Activated CD8-positive, alpha-beta T cell treated with anti-CD3 and anti-CD28 coated beads for 36 hours (primary cell): ENCODE measurements around the gene P2RX4. TPM values are rescaled to one million over a fixed set of nuclear protein-coding genes. Genes with fewer than 3 reads are reported as not detected.
"Not testable (repeated sequence)": the region's sequence is repeated elsewhere in the genome, so short reads cannot be mapped to it uniquely, and the experiment has no call there.

ENCODE experiments used
- ATAC-seq: fragments of 200-7000 bp; cut with Tn5 transposase; one replicate; pipeline ENCODE4 v1.10.0; 2021; ENCODE audit warnings: mild to moderate bottlenecking, moderate library complexity
- CTCF ChIA-PET: fragments of 350-600 bp; sonication (Branson Sonifier 250); formaldehyde crosslinking; loops from one replicate; lab custom pipeline; 2021; ENCODE audit warnings: antibody characterized with exemption; lab: Charles Lee
- POLR2A ChIA-PET: fragments of 350-600 bp; sonication (Branson Sonifier 250); formaldehyde crosslinking; loops from one replicate; lab custom pipeline; 2021; ENCODE audit warnings: antibody characterized with exemption; lab: Charles Lee
- DNase-seq: peaks from one replicate; pipeline ENCODE4 v3.0.0-alpha.2; 2020
- H3K27ac Mint-ChIP-seq: one replicate; pipeline ENCODE4 v1.8.0; 2021; ENCODE audit warnings: mild to moderate bottlenecking, mixed read lengths
- H3K27me3 Mint-ChIP-seq: one replicate; pipeline ENCODE4 v1.8.0; 2021; ENCODE audit warnings: mixed read lengths
- H3K36me3 Mint-ChIP-seq: one replicate; pipeline ENCODE4 v1.8.0; 2021; ENCODE audit warnings: low read depth, mixed read lengths
- H3K4me1 Mint-ChIP-seq: one replicate; pipeline ENCODE4 v1.8.0; 2021; ENCODE audit warnings: low read depth, mixed read lengths
- H3K4me3 Mint-ChIP-seq: one replicate; pipeline ENCODE4 v1.8.0; 2021; ENCODE audit warnings: mild to moderate bottlenecking, moderate library complexity, mixed read lengths
- H3K9me3 Mint-ChIP-seq: one replicate; pipeline ENCODE4 v1.8.0; 2021; ENCODE audit warnings: mixed read lengths
- intact Hi-C: fragments of 100-400 bp; cut with micrococcal nuclease; formaldehyde crosslinking; loops from one replicate; pipeline ENCODE4 v1.10.0; 2022
- total RNA-seq, 2 experiments: library from RNA; stranded (reverse); gene quantifications; one replicate each; pipeline ENCODE4 v1.2.3, GENCODE V29; 2021
- TF ChIP-seq, protein P1 (sequence below): fragments of 200-600 bp; IDR thresholded peaks from one replicate; pipeline ENCODE4 v1.8.0; 2022; ENCODE audit warnings: antibody characterized with exemption, mild to moderate bottlenecking

P2RX4 gene
- total RNA-seq, 2 experiments from 2014 or later: 12.2 to 15.1 TPM

DNA sequence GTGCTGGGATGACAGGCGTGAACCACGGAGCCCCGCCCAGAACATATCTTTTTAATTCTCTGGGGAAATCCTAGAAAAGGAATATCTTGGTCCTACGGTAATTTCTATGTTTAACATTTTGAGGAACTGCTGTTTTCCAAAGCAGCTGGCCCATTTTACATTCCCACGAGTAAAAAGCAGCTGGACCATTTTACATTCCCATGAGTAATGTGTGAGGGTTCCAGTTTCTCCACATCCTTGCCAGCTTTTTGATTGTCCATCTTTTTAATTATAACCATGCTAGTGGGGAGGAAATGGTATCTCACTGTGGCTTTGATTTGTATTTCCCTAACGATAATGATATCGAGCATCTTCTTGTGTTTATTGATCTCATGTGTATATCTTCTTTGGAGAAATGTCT, 4.4 kb upstream of the P2RX4 start:
- CTCF ChIA-PET: interaction anchor here (1.0 kb wide), 1 partner anchor 25 kb away, joined by 4 read pairs; no protein-coding TSS in a partner anchor
- no peak for ATAC-seq
- DNase-seq: no peak
- H3K4me1 Mint-ChIP-seq: peaks cover 16% of the 10 kb centered on the region
- H3K27me3 Mint-ChIP-seq: no peaks in the 10 kb centered on the region
- H3K9me3 Mint-ChIP-seq: no peaks in the 10 kb centered on the region
- no peak overlapping the region for H3K27ac Mint-ChIP-seq
- H3K4me3 Mint-ChIP-seq: no peak overlapping the region
- intact Hi-C loops: no loop called here
- POLR2A ChIA-PET: interaction anchor here (0.7 kb wide), 1 partner anchor 8 kb away, joined by 4 read pairs; no protein-coding TSS in a partner anchor
- TF ChIP-seq, protein P1, sequence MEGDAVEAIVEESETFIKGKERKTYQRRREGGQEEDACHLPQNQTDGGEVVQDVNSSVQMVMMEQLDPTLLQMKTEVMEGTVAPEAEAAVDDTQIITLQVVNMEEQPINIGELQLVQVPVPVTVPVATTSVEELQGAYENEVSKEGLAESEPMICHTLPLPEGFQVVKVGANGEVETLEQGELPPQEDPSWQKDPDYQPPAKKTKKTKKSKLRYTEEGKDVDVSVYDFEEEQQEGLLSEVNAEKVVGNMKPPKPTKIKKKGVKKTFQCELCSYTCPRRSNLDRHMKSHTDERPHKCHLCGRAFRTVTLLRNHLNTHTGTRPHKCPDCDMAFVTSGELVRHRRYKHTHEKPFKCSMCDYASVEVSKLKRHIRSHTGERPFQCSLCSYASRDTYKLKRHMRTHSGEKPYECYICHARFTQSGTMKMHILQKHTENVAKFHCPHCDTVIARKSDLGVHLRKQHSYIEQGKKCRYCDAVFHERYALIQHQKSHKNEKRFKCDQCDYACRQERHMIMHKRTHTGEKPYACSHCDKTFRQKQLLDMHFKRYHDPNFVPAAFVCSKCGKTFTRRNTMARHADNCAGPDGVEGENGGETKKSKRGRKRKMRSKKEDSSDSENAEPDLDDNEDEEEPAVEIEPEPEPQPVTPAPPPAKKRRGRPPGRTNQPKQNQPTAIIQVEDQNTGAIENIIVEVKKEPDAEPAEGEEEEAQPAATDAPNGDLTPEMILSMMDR: no peak
- no peaks in the 10 kb centered on the region for H3K36me3 Mint-ChIP-seq

DNA sequence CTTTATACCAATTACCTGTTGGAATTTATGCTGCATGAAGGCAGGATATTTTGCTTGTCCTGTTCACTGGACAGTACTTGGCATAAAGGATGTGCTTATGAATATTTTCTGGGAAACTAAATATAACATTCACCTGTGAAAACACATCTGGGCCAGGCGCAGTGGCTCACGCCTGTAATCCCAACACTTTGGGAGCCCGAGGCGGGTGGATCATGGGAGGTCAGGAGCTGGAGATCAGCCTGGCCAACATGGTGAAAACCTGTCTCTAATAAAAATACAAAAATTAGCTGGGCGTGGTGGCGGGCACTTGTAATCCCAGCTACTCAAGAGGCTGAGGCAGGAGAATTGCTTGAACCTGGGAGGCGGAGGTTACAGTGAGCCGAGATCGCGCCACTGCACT, 1.4 kb upstream of the P2RX4 start:
- not testable (repeated sequence) for H3K27me3 Mint-ChIP-seq
- POLR2A ChIA-PET: interaction anchor here (1.2 kb wide), 1 partner anchor 14 kb away, joined by 3 read pairs; no protein-coding TSS in a partner anchor

DNA sequence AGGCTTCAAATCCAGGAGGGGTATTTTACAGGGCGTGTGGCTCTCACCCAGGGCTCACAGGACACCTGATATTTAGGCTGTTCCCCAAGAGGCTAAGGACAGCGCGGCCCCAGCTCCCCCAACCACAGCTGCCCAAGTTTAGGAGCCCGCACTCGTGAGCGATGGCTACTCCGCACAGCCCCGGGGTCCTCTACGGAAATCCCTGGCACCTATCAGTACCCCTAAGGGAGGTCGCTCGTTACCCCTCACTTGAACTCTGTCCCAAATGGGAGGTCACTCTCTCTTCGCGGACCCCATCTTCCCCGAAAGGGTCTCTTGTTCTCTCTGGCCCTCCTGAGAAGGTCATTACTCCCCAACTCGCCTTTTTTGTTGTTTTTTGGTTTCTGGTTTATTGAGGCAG, 708 bp upstream of the P2RX4 start:
- Mint-ChIP-seq H3K36me3 (peaks cover 5% of the 10 kb centered on the region), H3K9me3 (no peaks in the 10 kb centered on the region), H3K4me3 (peak overlapping the region; percentile 74), H3K27me3 (no peaks in the 10 kb centered on the region), H3K27ac (peak overlapping the region; percentile 81), H3K4me1 (peaks cover 29% of the 10 kb centered on the region)
- ChIA-PET CTCF (no interaction called here), POLR2A (interaction anchor here (1.2 kb wide), 1 partner anchor 13 kb away, joined by 3 read pairs; no protein-coding TSS in a partner anchor)
- intact Hi-C loops: no loop called here
- TF ChIP-seq, protein P1: no peak
- DNase-seq (no peak), ATAC-seq (no peak)

More for the DNA sequence above, 1.4 kb upstream of the P2RX4 start:
- H3K27ac Mint-ChIP-seq, intact Hi-C loops, ATAC-seq, H3K9me3 Mint-ChIP-seq, H3K36me3 Mint-ChIP-seq, CTCF ChIA-PET, DNase-seq: not testable (repeated sequence)
- Mint-ChIP-seq H3K4me3 (peak overlapping the region; percentile 74), H3K4me1 (peaks cover 27% of the 10 kb centered on the region)

DNA sequence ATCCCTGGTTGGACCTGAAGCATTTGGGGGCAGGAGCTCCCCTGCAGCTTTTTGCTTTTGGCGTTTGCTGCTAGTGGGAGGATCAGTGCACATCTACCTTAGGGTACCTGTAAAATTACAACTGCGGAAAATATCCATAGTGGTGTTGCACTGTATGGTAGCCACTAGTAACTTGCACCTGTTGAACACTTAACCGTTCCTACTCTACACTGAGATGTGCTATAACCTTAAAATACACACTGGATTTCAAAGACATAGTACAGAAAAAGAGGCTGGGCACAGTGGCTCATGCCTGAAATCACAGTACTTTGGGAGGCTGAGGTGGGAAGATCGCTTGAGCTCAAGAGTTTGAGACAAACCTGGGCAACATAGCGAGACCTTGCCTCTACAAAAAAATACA, 2.9 kb downstream of the P2RX4 start:
- intact Hi-C loops: loop anchor here (5.0 kb wide), 1 partner anchor 81 kb away; the partner anchor contains the start of gene P2RX7
- TF ChIP-seq, protein P1: no peak
- POLR2A ChIA-PET: interaction anchor here (1.1 kb wide), 1 partner anchor 26 kb away, joined by 3 read pairs; no protein-coding TSS in a partner anchor
- peaks cover 42% of the 10 kb centered on the region for H3K4me1 Mint-ChIP-seq
- no peak overlapping the region for H3K4me3 Mint-ChIP-seq
- CTCF ChIA-PET: interaction anchor here (0.6 kb wide), 1 partner anchor 12 kb away, joined by 3 read pairs; no protein-coding TSS in a partner anchor
- H3K36me3 Mint-ChIP-seq: peaks cover 13% of the 10 kb centered on the region
- ATAC-seq: no peak
- H3K27ac Mint-ChIP-seq: no peak overlapping the region
- no peaks in the 10 kb centered on the region for H3K27me3 Mint-ChIP-seq
- DNase-seq: no peak
- no peaks in the 10 kb centered on the region for H3K9me3 Mint-ChIP-seq

DNA sequence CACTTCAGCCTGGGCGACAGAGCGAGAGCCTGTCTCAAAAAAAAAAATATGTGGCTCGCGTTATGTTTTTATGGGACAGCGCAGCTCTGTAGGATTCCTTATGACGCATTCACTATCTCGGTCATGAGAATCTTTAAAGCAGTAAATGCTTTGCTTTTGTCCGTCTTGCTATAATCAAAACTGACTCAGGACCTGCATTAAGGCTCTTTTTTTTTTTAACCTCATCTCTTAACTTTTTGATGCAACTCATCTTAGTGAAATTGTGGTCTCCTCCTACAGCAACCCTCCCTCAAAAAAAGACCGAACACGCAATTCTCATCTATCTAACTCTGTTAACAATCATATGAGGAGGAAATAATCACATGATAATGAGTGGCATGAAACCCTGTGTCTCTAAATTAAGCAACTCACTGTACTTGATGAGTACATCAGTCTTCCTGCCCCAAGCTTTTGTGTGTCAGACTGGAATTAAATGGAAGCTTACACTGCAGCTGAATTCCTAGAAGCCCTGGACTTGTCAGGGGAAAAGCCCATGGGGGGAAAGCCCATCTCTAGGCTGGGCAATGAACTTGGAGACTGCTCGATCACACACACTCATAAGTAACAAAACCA, 4.3 kb downstream of the P2RX4 start:
- H3K4me3 Mint-ChIP-seq: peak overlapping the region; percentile 11
- intact Hi-C loops: loop anchor here (5.0 kb wide), 1 partner anchor 82 kb away; the partner anchor contains the start of gene P2RX7
- ChIA-PET POLR2A (interaction anchor here (0.6 to 1.1 kb wide), 3 partner anchors 9 to 435 kb away, joined by 3 to 4 read pairs (median 3); no protein-coding TSS in a partner anchor), CTCF (interaction anchor here (3.7 kb wide), 1 partner anchor 16 kb away, joined by 17 read pairs; no protein-coding TSS in a partner anchor)
- H3K4me1 Mint-ChIP-seq: peaks cover 39% of the 10 kb centered on the region
- no peaks in the 10 kb centered on the region for H3K9me3 Mint-ChIP-seq
- DNase-seq: peak; percentile 55
- peak overlapping the region; percentile 74 for H3K27ac Mint-ChIP-seq
- no peaks in the 10 kb centered on the region for H3K27me3 Mint-ChIP-seq
- TF ChIP-seq, protein P1: no peak
- peaks cover 16% of the 10 kb centered on the region for H3K36me3 Mint-ChIP-seq
- peak; percentile 34 for ATAC-seq
